Pancreas (tissue), 10 donors: Measurements from ENCODE around the gene DCTN4. TPM values are rescaled to one million over a fixed set of nuclear protein-coding genes. Genes with fewer than 3 reads are reported as not detected.

Experiments
- ATAC-seq, 4 donors: fragments of 200-7000 bp; cut with Tn5 transposase; one replicate each; pipeline versions ENCODE4 v1.8.0 to v1.9.1; 2020; ENCODE audit warnings: mild to moderate bottlenecking in 4 of 4, moderate library complexity in 4 of 4
- DNase-seq, 6 donors: peaks; one replicate each; pipeline ENCODE4 v3.0.0-alpha.2; 2020
- FAIRE-seq: peaks from 2 replicates; lab custom pipeline; 2012; peaks lifted over from hg19 to GRCh38; lab: Jason Lieb, UNC
- H3K27ac ChIP-seq, 4 donors: fragments of 200-600 bp; sonication (generic); 1 replicate in 3 of 4; 2 replicates in 1 of 4; pipeline versions ENCODE4 v1.5.0 to v1.8.0; 2020
- H3K27me3 ChIP-seq, 4 donors: fragments of 200-600 bp; one replicate each; pipeline ENCODE4 v1.8.0; 2021
- H3K36me3 ChIP-seq, 3 donors: fragments of 200-600 bp; sonication (generic) in 1 of 3; one replicate each; pipeline versions ENCODE4 v1.5.0 to v1.8.0; 2020 to 2021
- H3K4me1 ChIP-seq, 3 donors: fragments of 200-600 bp; one replicate each; pipeline ENCODE4 v1.8.0; 2021
- H3K4me3 ChIP-seq, 4 donors: fragments of 200-600 bp; sonication (generic) in 2 of 4; one replicate each; pipeline versions ENCODE4 v1.5.0 to v1.8.0; 2020 to 2021
- H3K9me3 ChIP-seq, 4 donors: fragments of 200-600 bp; one replicate each; pipeline ENCODE4 v1.8.0; 2021
- WGBS, 2 donors: extraction: QIAGEN DNeasy Blood & Tissue Kit; methylation state at CpG; one replicate each; pipeline ENCODE4 v1.1.7; 2013; 5-methylcytosine and 5-hydroxymethylcytosine counted together
- intact Hi-C, 3 donors: fragments of 100-400 bp; cut with DNase I; formaldehyde crosslinking; loops; one replicate each; pipeline versions ENCODE4 v1.11.1 to v1.14.2; 2022
- polyA plus RNA-seq, 2 donors: library from polyadenylated mRNA; stranded (reverse); fragments of 200-250 nt; gene quantifications; one replicate each; pipeline ENCODE4 v1.2.3, GENCODE V29; 2013
- total RNA-seq, 6 donors: library from RNA; stranded (reverse); fragmentation: NEBNext Ultra II Directional in 4 of 6; extraction: Animal tissue kit (Norgen Biotek cat#: 25700) in 4 of 6; gene quantifications; one replicate each; pipeline versions ENCODE4 v1.2.1 to v1.2.4, GENCODE V29; 2021 to 2023
- TF ChIP-seq, protein P1 (sequence below), 4 donors: fragments of 200-600 bp; sonication (generic) in 3 of 4; IDR thresholded peaks; one replicate each; pipeline versions ENCODE4 v1.5.0 to v1.8.0; 2021; ENCODE audit warnings: antibody characterized with exemption in 4 of 4
- donor health status: healthy with polysubstance abuse.
- donor health status: DM: no; HTN: no; CAD: no; lungs with moderate emphysema.
- donor health status: DM: no; HTN: no; CAD: no.
- donor health status: control.
- donor health status: control.
- donor health status: Bipolar disorder and iron deficiency.
- donor health status: DM: yes; HTN: yes; CAD: no.
- donor health status: DM: no; HTN: no; CAD: no.
- donor health status: DM: no; HTN: no; CAD: no.
- donor health status: DM: yes; HTN: yes; CAD: no.

DCTN4 gene
- 10 to 100 TPM; 36.9 to 61.1 (median 45.3) TPM for total RNA-seq
- 10 to 100 TPM; 13.8 to 21.5 TPM for polyA plus RNA-seq

DNA sequence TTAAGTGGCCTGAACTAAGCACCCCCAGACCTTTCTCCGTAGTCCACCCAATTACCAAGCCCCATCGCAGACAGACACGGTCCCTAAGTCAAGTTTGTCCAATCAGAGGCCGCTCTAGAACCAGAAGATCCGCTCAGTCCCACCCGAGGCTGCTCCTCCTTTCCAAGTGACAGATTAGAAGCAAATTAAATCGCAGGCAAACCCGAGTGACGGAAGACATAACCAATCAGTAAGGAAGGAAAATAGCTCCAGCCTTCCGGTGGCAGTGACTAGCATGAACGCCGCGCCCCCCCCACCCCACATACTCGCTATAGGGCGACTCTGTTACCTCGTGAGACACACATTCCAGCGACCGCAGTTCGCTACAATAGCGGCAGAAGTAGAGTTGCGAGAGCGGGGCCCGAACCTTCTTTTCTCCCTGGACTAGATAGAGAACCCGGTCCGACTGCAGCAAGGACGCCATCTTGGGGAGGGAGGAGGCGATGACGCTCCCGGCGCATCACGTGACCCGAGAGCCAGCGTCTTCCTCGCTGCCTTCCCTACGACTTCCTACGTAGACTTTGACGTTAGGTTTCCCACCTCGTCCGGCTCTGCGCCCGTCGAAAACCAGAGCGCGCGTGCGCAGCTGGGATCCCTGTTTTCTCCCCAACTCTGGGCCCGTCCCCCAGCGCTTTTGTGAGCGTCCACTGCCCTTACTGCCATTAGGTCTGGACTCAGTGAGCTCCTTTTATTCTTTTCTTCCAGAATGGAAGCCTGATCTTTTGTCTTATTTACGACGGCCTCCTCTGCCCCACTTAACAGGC, at the start of gene DCTN4:
Gene DCTN4, minus strand, starts transcription at position 487 of the 803 bp plus-strand sequence. Its CDS starts 24 bp downstream, at position 463.
- Histone ChIP-seq H3K4me1 (peaks cover 26 to 38% (median 30%) of the 10 kb centered on the region in 3 donors), H3K4me3 (peak within 1 kb of the TSS; percentile 43 to 60 (median 58)), H3K9me3 (no peaks in the 10 kb centered on the region), H3K27ac (peak within 1 kb of the TSS; percentile 86 to 95 (median 94)), H3K27me3 (no peaks in the 10 kb centered on the region), H3K36me3 (no peaks in the 10 kb centered on the region)
- WGBS, 2 donors, result 1% methylated on average over 51 of the region's 51 CpGs
- TF ChIP-seq, protein P1, sequence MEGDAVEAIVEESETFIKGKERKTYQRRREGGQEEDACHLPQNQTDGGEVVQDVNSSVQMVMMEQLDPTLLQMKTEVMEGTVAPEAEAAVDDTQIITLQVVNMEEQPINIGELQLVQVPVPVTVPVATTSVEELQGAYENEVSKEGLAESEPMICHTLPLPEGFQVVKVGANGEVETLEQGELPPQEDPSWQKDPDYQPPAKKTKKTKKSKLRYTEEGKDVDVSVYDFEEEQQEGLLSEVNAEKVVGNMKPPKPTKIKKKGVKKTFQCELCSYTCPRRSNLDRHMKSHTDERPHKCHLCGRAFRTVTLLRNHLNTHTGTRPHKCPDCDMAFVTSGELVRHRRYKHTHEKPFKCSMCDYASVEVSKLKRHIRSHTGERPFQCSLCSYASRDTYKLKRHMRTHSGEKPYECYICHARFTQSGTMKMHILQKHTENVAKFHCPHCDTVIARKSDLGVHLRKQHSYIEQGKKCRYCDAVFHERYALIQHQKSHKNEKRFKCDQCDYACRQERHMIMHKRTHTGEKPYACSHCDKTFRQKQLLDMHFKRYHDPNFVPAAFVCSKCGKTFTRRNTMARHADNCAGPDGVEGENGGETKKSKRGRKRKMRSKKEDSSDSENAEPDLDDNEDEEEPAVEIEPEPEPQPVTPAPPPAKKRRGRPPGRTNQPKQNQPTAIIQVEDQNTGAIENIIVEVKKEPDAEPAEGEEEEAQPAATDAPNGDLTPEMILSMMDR (IDR thresholded peaks at IDR 0.05), result no peak
- ATAC-seq, result peak; percentile 89 to 95 (median 92)
- intact Hi-C loops, result no loop called here
- DNase-seq, result peak; percentile 94 to 97 (median 94)
- FAIRE-seq, result peak; percentile 95

DNA sequence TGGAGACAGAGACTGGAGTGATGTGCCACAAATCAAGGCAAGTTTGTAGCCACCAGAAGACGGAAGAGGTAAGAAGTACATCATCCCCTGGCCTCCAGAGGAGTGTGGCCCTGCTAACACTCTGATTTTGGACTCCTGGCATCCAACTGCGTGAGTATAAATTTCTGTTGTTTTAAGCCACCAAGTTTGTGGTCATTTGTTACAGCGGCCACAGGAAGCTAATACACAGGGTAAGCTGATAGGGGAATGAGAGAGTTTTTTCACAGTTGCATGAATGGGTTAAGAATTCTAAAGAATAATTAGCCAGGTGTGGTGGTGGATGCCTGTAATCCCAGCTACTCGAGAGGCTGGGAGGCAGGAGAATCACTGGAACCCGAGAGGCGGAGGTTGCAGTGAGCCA, 45.6 kb upstream of the DCTN4 start:
- TF ChIP-seq, protein P1 (IDR thresholded peaks at IDR 0.05), result no peak
- intact Hi-C loops, result no loop called here
- no peak for DNase-seq
- Histone ChIP-seq H3K27ac (no peak overlapping the region), H3K36me3 (no peaks in the 10 kb centered on the region), H3K4me1 (no peaks in the 10 kb centered on the region), H3K4me3 (no peak overlapping the region), H3K27me3 (no peaks in the 10 kb centered on the region), H3K9me3 (no peaks in the 10 kb centered on the region)
- WGBS, 2 donors, result 95 to 99% methylated on average over 6 of the region's 6 CpGs
- FAIRE-seq, result no peak
- ATAC-seq, result no peak

DNA sequence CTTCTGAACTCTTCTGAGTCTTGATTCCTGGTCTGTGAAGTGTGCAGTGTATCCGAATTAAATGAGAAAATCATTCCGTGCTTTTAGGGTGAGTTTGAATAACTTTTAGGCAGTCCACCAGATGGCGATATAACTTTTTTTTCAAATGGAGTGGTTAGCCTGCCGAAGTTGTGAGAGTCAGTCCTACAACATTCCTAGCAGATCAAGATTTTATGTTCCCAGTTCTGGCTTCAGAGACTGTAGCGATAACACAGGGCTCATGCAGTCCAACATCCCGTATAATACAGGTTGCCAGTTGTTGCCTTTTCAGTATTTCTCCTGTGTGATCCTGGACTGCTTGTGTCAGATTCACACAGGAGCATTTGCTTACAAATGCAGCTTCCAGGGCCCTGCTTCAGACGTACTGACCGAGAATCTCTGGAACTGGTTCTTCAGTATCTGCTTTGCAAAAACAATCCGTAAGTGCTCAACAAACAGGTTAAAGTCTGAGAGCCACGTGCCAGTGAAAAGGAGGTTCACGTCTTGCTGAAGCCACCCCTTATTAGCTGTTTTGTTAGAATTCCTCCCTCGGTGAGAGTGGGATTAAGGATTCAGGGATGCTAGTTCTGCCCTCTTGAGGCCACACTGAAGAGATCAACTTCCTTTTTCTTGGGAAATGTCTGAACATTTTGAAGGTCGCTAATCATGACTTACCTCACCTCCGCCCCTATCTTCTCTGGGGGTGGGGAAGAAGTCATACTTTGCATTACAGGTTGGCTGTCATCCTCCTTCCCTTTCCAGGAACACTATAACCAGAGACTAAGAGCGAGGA, 42.5 kb upstream of the DCTN4 start:
- H3K4me1 ChIP-seq, result no peaks in the 10 kb centered on the region
- H3K27ac ChIP-seq, result peak overlapping the region in 1 of 4 donors; percentile 30
- no peaks in the 10 kb centered on the region for H3K9me3 ChIP-seq
- H3K4me3 ChIP-seq, result peak overlapping the region in 3 of 4 donors; percentile 14 to 40 (median 26)
- TF ChIP-seq, protein P1 (IDR thresholded peaks at IDR 0.05), result peak; percentile 11 to 51 (median 34)
- peaks cover 0 to 6% (median 0%) of the 10 kb centered on the region in 3 donors for H3K36me3 ChIP-seq
- ATAC-seq, result peak; percentile 81 to 96 (median 94)
- WGBS, 2 donors, result 5 to 6% methylated on average over 15 of the region's 15 CpGs
- intact Hi-C loops, result no loop called here
- no peaks in the 10 kb centered on the region for H3K27me3 ChIP-seq
- peak; percentile 81 for FAIRE-seq
- DNase-seq, result peak in 2 of 6 donors; percentile 34 to 40

DNA sequence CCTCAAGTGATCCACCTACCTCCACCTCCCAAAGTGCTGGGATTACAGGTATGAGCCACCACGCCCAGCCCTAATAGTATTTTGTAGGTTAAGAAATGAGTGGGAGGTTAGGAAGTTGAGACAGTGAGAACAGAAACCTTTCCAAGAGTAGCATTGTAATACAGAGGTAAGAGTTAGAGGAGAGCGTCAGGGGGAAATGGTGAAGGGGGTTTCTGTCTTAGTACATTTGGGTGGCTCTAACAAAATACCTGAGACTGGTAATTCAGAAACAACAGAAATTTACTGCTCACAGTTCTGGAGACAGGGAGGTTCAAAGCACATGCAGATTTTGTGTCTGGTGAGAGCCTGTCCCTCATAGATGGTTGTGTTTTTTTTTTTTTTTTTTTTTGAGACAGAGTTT, 38.6 kb upstream of the DCTN4 start:
- intact Hi-C loops, result loop anchor here in 1 of 3 donors (10.0 kb wide), 1 partner anchor 47 kb away; the partner anchor contains the start of gene IRGM
- Histone ChIP-seq H3K4me1 (peaks cover 0 to 4% (median 0%) of the 10 kb centered on the region in 3 donors), H3K4me3 (no peak overlapping the region), H3K9me3 (no peaks in the 10 kb centered on the region), H3K27me3 (no peaks in the 10 kb centered on the region), H3K27ac (no peak overlapping the region), H3K36me3 (peaks cover 0 to 17% (median 0%) of the 10 kb centered on the region in 3 donors)
- FAIRE-seq, result no peak
- TF ChIP-seq, protein P1 (IDR thresholded peaks at IDR 0.05), result no peak
- DNase-seq, result no peak
- ATAC-seq, result no peak
- 96 to 97% methylated on average over 2 of the region's 2 CpGs for WGBS, 2 donors
